ENCODE data around the gene PLCZ1. TPM values are rescaled to one million over a fixed set of nuclear protein-coding genes. Genes with fewer than 3 reads are reported as not detected.

PLCZ1 gene
- total and polyA plus RNA-seq, 2 experiments from 2014 or later = not detected

DNA sequence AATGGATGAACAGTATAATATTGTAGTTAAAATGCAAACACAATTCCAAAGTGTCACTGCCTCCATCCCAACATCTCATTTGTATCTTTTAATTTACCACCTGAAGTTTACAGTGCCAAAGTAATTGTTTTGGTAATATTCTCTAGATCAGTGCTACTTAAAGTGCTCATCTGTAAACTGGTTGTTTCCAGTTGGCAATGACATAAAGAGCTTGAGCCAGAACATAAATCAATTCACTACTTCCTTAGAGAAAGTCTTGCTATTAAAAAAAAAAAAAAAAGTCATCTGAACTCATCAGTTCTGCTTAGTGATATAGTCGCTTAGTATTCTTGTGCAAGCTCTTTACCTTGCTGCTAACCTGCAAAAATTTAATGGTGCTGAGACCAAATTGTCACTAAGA, 16.4 kb downstream of the PLCZ1 start:
- H3K9me3 Mint-ChIP-seq = no peaks in the 10 kb centered on the region; the same call in 2 of the 3 replicates

More for the DNA sequence above, 16.4 kb downstream of the PLCZ1 start:
- DNase-seq (ENCODE audit: low spot score) (no peak), ATAC-seq (no peak)
- Mint-ChIP-seq H3K36me3 (ENCODE audit: low read depth) (no peaks in the 10 kb centered on the region), H3K4me3 (no peak overlapping the region), H3K27ac (no peak overlapping the region), H3K4me1 (no peaks in the 10 kb centered on the region), H3K27me3 (ENCODE audit: insufficient read depth, low read depth, poor library complexity) (no peaks in the 10 kb centered on the region)
- no peaks in the 10 kb centered on the region for H3K36me3 ChIP-seq (ENCODE audit: insufficient read depth)
- H3K27me3 ChIP-seq (ENCODE audit: insufficient read depth) = no peaks in the 10 kb centered on the region
- no peak overlapping the region for H3K4me2 ChIP-seq
- no peak overlapping the region for H3K4me3 ChIP-seq
- H4K20me1 ChIP-seq (replicated peaks; ENCODE audit: insufficient read depth) = no peaks in the 10 kb centered on the region
- H3K9me2 ChIP-seq (ENCODE audit: insufficient read depth) = no peaks in the 10 kb centered on the region
- no peaks in the 10 kb centered on the region for H3K79me2 ChIP-seq (replicated peaks; ENCODE audit: insufficient read depth)
- H3F3A ChIP-seq (replicated peaks; ENCODE audit: low read depth) = no peaks in the 10 kb centered on the region
- H3K4me1 ChIP-seq (ENCODE audit: insufficient read depth) = no peaks in the 10 kb centered on the region
- TF ChIP-seq, protein P1, sequence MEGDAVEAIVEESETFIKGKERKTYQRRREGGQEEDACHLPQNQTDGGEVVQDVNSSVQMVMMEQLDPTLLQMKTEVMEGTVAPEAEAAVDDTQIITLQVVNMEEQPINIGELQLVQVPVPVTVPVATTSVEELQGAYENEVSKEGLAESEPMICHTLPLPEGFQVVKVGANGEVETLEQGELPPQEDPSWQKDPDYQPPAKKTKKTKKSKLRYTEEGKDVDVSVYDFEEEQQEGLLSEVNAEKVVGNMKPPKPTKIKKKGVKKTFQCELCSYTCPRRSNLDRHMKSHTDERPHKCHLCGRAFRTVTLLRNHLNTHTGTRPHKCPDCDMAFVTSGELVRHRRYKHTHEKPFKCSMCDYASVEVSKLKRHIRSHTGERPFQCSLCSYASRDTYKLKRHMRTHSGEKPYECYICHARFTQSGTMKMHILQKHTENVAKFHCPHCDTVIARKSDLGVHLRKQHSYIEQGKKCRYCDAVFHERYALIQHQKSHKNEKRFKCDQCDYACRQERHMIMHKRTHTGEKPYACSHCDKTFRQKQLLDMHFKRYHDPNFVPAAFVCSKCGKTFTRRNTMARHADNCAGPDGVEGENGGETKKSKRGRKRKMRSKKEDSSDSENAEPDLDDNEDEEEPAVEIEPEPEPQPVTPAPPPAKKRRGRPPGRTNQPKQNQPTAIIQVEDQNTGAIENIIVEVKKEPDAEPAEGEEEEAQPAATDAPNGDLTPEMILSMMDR (conservative IDR thresholded peaks at IDR 0.05; ENCODE audit: low read depth in 2 of 2) = no peak
- TF ChIP-seq ZNF114 (CRISPR knock-in tag; IDR thresholded peaks at IDR 0.05) (no peak), JUNB (IDR thresholded peaks at IDR 0.05; ENCODE audit: unreplicated experiment) (no peak), POLR2AphosphoS5 (IDR thresholded peaks at IDR 0.05; ENCODE audit: low read depth) (no peak), CREB1 (CRISPR knock-in tag; IDR thresholded peaks at IDR 0.05; ENCODE audit: low read depth) (no peak), ZNF331 (CRISPR knock-in tag; IDR thresholded peaks at IDR 0.05; ENCODE audit: low read depth) (no peak), EZH2 (IDR thresholded peaks at IDR 0.05; ENCODE audit: low read depth, unreplicated experiment) (no peak), EZH2phosphoT487 (IDR thresholded peaks at IDR 0.05; ENCODE audit: unreplicated experiment) (no peak), NANOG (IDR thresholded peaks at IDR 0.05; ENCODE audit: borderline replicate concordance) (no peak), STAT1 (IDR thresholded peaks at IDR 0.05; ENCODE audit: unreplicated experiment) (no peak)
- TF ChIP-seq, protein P2, sequence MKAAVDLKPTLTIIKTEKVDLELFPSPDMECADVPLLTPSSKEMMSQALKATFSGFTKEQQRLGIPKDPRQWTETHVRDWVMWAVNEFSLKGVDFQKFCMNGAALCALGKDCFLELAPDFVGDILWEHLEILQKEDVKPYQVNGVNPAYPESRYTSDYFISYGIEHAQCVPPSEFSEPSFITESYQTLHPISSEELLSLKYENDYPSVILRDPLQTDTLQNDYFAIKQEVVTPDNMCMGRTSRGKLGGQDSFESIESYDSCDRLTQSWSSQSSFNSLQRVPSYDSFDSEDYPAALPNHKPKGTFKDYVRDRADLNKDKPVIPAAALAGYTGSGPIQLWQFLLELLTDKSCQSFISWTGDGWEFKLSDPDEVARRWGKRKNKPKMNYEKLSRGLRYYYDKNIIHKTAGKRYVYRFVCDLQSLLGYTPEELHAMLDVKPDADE (IDR thresholded peaks at IDR 0.05) = no peak
- TF ChIP-seq, protein P3, sequence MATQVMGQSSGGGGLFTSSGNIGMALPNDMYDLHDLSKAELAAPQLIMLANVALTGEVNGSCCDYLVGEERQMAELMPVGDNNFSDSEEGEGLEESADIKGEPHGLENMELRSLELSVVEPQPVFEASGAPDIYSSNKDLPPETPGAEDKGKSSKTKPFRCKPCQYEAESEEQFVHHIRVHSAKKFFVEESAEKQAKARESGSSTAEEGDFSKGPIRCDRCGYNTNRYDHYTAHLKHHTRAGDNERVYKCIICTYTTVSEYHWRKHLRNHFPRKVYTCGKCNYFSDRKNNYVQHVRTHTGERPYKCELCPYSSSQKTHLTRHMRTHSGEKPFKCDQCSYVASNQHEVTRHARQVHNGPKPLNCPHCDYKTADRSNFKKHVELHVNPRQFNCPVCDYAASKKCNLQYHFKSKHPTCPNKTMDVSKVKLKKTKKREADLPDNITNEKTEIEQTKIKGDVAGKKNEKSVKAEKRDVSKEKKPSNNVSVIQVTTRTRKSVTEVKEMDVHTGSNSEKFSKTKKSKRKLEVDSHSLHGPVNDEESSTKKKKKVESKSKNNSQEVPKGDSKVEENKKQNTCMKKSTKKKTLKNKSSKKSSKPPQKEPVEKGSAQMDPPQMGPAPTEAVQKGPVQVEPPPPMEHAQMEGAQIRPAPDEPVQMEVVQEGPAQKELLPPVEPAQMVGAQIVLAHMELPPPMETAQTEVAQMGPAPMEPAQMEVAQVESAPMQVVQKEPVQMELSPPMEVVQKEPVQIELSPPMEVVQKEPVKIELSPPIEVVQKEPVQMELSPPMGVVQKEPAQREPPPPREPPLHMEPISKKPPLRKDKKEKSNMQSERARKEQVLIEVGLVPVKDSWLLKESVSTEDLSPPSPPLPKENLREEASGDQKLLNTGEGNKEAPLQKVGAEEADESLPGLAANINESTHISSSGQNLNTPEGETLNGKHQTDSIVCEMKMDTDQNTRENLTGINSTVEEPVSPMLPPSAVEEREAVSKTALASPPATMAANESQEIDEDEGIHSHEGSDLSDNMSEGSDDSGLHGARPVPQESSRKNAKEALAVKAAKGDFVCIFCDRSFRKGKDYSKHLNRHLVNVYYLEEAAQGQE (IDR thresholded peaks at IDR 0.05; ENCODE audit: unreplicated experiment) = no peak
- TF ChIP-seq, protein P4, sequence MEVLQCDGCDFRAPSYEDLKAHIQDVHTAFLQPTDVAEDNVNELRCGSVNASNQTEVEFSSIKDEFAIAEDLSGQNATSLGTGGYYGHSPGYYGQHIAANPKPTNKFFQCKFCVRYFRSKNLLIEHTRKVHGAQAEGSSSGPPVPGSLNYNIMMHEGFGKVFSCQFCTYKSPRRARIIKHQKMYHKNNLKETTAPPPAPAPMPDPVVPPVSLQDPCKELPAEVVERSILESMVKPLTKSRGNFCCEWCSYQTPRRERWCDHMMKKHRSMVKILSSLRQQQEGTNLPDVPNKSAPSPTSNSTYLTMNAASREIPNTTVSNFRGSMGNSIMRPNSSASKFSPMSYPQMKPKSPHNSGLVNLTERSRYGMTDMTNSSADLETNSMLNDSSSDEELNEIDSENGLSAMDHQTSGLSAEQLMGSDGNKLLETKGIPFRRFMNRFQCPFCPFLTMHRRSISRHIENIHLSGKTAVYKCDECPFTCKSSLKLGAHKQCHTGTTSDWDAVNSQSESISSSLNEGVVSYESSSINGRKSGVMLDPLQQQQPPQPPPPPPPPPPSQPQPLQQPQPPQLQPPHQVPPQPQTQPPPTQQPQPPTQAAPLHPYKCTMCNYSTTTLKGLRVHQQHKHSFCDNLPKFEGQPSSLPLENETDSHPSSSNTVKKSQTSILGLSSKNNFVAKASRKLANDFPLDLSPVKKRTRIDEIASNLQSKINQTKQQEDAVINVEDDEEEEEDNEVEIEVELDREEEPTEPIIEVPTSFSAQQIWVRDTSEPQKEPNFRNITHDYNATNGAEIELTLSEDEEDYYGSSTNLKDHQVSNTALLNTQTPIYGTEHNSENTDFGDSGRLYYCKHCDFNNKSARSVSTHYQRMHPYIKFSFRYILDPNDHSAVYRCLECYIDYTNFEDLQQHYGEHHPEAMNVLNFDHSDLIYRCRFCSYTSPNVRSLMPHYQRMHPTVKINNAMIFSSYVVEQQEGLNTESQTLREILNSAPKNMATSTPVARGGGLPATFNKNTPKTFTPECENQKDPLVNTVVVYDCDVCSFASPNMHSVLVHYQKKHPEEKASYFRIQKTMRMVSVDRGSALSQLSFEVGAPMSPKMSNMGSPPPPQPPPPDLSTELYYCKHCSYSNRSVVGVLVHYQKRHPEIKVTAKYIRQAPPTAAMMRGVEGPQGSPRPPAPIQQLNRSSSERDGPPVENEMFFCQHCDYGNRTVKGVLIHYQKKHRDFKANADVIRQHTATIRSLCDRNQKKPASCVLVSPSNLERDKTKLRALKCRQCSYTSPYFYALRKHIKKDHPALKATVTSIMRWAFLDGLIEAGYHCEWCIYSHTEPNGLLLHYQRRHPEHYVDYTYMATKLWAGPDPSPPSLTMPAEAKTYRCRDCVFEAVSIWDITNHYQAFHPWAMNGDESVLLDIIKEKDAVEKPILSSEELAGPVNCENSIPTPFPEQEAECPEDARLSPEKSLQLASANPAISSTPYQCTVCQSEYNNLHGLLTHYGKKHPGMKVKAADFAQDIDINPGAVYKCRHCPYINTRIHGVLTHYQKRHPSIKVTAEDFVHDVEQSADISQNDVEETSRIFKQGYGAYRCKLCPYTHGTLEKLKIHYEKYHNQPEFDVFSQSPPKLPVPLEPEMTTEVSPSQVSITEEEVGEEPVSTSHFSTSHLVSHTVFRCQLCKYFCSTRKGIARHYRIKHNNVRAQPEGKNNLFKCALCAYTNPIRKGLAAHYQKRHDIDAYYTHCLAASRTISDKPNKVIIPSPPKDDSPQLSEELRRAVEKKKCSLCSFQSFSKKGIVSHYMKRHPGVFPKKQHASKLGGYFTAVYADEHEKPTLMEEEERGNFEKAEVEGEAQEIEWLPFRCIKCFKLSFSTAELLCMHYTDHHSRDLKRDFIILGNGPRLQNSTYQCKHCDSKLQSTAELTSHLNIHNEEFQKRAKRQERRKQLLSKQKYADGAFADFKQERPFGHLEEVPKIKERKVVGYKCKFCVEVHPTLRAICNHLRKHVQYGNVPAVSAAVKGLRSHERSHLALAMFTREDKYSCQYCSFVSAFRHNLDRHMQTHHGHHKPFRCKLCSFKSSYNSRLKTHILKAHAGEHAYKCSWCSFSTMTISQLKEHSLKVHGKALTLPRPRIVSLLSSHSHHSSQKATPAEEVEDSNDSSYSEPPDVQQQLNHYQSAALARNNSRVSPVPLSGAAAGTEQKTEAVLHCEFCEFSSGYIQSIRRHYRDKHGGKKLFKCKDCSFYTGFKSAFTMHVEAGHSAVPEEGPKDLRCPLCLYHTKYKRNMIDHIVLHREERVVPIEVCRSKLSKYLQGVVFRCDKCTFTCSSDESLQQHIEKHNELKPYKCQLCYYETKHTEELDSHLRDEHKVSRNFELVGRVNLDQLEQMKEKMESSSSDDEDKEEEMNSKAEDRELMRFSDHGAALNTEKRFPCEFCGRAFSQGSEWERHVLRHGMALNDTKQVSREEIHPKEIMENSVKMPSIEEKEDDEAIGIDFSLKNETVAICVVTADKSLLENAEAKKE (CRISPR knock-in tag; IDR thresholded peaks at IDR 0.05) = no peak
- H2AFZ ChIP-seq = no peak overlapping the region
- no peak overlapping the region for H3K27ac ChIP-seq (ENCODE audit: low read depth)

All from GM23338 (cell line).